Mesenchymal stem cell (in vitro differentiated cells and primary cell): ENCODE results near the gene ICAM5.

Experiments
- DNase-seq: peaks from one replicate; pipeline ENCODE4 v3.0.0-alpha.2; 2013
- H2AFZ ChIP-seq: one replicate; pipeline ENCODE4 v1.6.1; 2013; ENCODE audit warnings: low read depth, mild to moderate bottlenecking, control low read depth, inconsistent platforms, low read length, moderate library complexity
- H2AK5ac ChIP-seq: 2 replicates; pipeline ENCODE4 v1.6.1; 2013; ENCODE audit warnings: low read length, moderate library complexity, mild to moderate bottlenecking, inconsistent platforms; ENCODE audit not compliant: severe bottlenecking
- H2BK120ac ChIP-seq: one replicate; pipeline ENCODE4 v1.6.1; 2013; ENCODE audit warnings: low read depth, mild to moderate bottlenecking, inconsistent platforms, low read length, moderate library complexity
- H2BK12ac ChIP-seq, 2 experiments: one replicate each; pipeline ENCODE4 v1.6.1; 2013; ENCODE audit warnings: inconsistent platforms in 2 of 2, low read length in 2 of 2, mild to moderate bottlenecking in 2 of 2, moderate library complexity in 2 of 2, control low read depth in 1 of 2
- H2BK15ac ChIP-seq: one replicate; pipeline ENCODE4 v1.6.1; 2013; ENCODE audit warnings: mild to moderate bottlenecking, low read depth, inconsistent platforms; ENCODE audit not compliant: poor library complexity, severe bottlenecking
- H2BK5ac ChIP-seq: 2 replicates; pipeline ENCODE4 v1.6.1; 2013; ENCODE audit warnings: low read depth, mild to moderate bottlenecking, low read length, control low read depth, inconsistent platforms; ENCODE audit not compliant: poor library complexity, severe bottlenecking
- H3K14ac ChIP-seq, 2 experiments: one replicate each; pipeline ENCODE4 v1.6.1; 2013; ENCODE audit warnings: inconsistent platforms in 2 of 2, low read length in 2 of 2, control low read depth in 1 of 2, mild to moderate bottlenecking in 1 of 2, moderate library complexity in 1 of 2
- H3K18ac ChIP-seq, 2 experiments: one replicate each; pipeline ENCODE4 v1.6.1; 2013; ENCODE audit warnings: inconsistent platforms in 2 of 2, low read length in 2 of 2, control low read depth in 1 of 2, low read depth in 1 of 2, mild to moderate bottlenecking in 1 of 2
- H3K23ac ChIP-seq, 2 experiments: one replicate each; pipeline ENCODE4 v1.6.1; 2013; ENCODE audit warnings: inconsistent platforms in 2 of 2, low read length in 2 of 2, mild to moderate bottlenecking in 2 of 2, moderate library complexity in 2 of 2, control low read depth in 1 of 2
- H3K27ac ChIP-seq: 2 replicates; pipeline ENCODE4 v1.5.1; 2013; ENCODE audit warnings: mild to moderate bottlenecking, moderate library complexity, low read length, control low read depth, inconsistent platforms; ENCODE audit not compliant: poor library complexity, severe bottlenecking
- H3K27me3 ChIP-seq, 2 experiments: 2 replicates each; pipeline versions ENCODE4 v1.6.1 to v1.7.0; 2013; ENCODE audit warnings: low read length in 2 of 2, mild to moderate bottlenecking in 2 of 2, moderate library complexity in 2 of 2, control low read depth in 1 of 2, inconsistent platforms in 1 of 2; ENCODE audit not compliant: control insufficient read depth in 1 of 2, insufficient read depth in 1 of 2
- H3K36me3 ChIP-seq, 2 experiments: 2 replicates each; pipeline versions ENCODE4 v1.6.1 to v1.7.0; 2013; ENCODE audit warnings: low read length in 2 of 2, control low read depth in 1 of 2, inconsistent platforms in 1 of 2, low read depth in 1 of 2, mild to moderate bottlenecking in 1 of 2; ENCODE audit not compliant: insufficient read depth in 2 of 2, control insufficient read depth in 1 of 2
- H3K4ac ChIP-seq, 2 experiments: one replicate each; pipeline ENCODE4 v1.6.1; 2013; ENCODE audit warnings: inconsistent platforms in 2 of 2, low read length in 2 of 2, mild to moderate bottlenecking in 2 of 2, moderate library complexity in 2 of 2, control low read depth in 1 of 2, low read depth in 1 of 2
- H3K4me1 ChIP-seq: 2 replicates; pipeline ENCODE4 v1.6.1; 2013; ENCODE audit warnings: low read depth, low read length, control low read depth; ENCODE audit not compliant: control insufficient read depth, insufficient read depth
- H3K4me2 ChIP-seq: 2 replicates; pipeline ENCODE4 v1.6.1; 2013; ENCODE audit warnings: low read length, mild to moderate bottlenecking, inconsistent platforms; ENCODE audit not compliant: poor library complexity, severe bottlenecking
- H3K4me3 ChIP-seq, 2 experiments: 2 replicates each; pipeline versions ENCODE4 v1.5.1 to v1.7.0; 2013; ENCODE audit warnings: low read length in 2 of 2, mild to moderate bottlenecking in 2 of 2, control low read depth in 1 of 2, low read depth in 1 of 2; ENCODE audit not compliant: insufficient read depth in 1 of 2
- H3K79me1 ChIP-seq: replicated peaks from 2 replicates; pipeline ENCODE4 v1.6.1; 2013; ENCODE audit warnings: mild to moderate bottlenecking, control low read depth, low read length, inconsistent platforms; ENCODE audit not compliant: poor library complexity, severe bottlenecking
- H3K9ac ChIP-seq: 2 replicates; pipeline ENCODE4 v1.7.0; 2013; ENCODE audit warnings: mild to moderate bottlenecking, low read length, moderate library complexity
- H3K9me3 ChIP-seq: 2 replicates; pipeline ENCODE4 v1.7.0; 2013; ENCODE audit warnings: mild to moderate bottlenecking, low read length; ENCODE audit not compliant: control insufficient read depth
- H4K8ac ChIP-seq: one replicate; pipeline ENCODE4 v1.6.1; 2013; ENCODE audit warnings: inconsistent platforms, mild to moderate bottlenecking, low read length, moderate library complexity
- H4K91ac ChIP-seq: one replicate; pipeline ENCODE4 v1.6.1; 2013; ENCODE audit warnings: mild to moderate bottlenecking, low read length, inconsistent platforms
- WGBS: methylation state at CpG from one replicate; pipeline ENCODE4 v1.1.7; 2013; ENCODE audit warnings: mixed read lengths; 5-methylcytosine and 5-hydroxymethylcytosine counted together

Gene ICAM5

DNA sequence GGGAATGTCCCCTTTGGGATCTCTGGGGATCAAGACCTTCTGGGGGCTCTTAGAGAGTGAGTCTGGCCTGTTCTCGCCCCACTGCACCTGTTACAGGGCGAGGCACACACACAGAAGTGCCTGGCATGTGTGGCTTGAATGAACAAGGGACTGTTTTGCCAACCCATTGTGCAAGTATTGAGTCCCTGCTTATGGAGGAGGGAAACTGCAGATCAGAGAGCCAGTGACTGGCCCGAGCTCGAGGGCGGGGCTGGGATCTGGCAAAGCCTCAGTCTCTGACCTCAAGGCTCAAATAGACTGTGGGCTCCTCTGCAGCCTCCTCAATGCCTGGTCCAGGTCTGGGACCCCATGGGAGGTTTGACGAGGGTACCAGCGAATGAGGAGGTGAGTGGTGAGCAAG is 38.0 kb downstream of the ICAM5 start:
- Histone ChIP-seq H3K18ac (no peak overlapping the region), H3K4me1 (peaks cover 6% of the 10 kb centered on the region), H3K23ac (no peak overlapping the region), H3K4ac (no peak overlapping the region), H2AFZ (no peak overlapping the region), H2BK5ac (no peak overlapping the region), H3K36me3 (peaks cover 70 to 71% of the 10 kb centered on the region in 2 experiments), H3K9me3 (no peaks in the 10 kb centered on the region), H2AK5ac (no peak overlapping the region), H4K91ac (no peak overlapping the region), H3K4me3 (no peak overlapping the region), H2BK15ac (no peak overlapping the region), H3K4me2 (no peak overlapping the region), H3K79me1 (peaks cover 46% of the 10 kb centered on the region), H3K27me3 (no peaks in the 10 kb centered on the region), H3K27ac (no peak overlapping the region), H2BK12ac (no peak overlapping the region), H3K14ac (no peak overlapping the region), H4K8ac (no peak overlapping the region), H3K9ac (no peak overlapping the region), H2BK120ac (no peak overlapping the region)
- 96% methylated on average over 7 of the region's 7 CpGs for WGBS
- DNase-seq, result no peak

DNA sequence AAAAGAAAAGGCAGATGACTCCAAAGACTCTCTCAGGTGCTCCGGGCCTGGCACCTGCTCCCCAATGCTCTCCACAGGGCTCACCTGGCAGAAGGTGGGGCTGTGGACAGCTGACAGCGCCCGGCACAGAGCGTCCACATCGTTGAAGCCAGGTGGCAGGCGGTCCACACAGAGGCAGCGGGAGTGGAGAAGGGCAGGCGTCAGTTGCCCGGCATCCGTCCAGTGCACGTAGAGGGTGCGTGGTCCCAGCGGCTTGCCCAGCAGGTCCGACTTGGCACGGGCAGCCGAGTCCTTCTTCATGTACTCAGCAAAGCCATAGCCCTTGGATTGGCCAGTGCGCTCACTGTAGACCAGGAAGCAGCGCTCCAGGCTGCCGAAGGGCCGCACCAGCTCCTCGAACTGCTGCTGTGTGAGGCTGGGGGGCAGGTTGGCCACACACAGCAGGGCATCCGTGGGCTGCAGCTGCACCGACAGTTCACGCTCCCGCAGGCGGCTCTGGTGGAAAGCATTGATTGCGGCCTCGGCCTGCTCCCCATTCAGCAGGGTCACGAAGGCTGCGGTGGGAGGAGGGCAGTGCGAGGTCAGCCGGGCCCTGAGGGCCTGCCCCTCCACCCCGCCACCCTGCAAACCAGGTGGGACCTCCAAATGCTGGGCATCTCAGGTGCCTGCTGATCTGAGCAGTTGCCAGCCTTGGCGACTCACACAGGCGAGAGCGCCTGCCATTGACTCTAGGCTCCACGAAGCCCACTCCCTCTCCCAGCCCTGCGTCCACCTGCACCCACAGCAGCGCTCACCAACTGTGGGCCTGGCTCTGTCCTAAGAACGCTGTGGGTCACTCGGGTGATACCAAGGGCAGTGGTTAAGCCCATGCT is 39.0 kb downstream of the ICAM5 start:
- no peak overlapping the region for H2BK12ac ChIP-seq

DNA sequence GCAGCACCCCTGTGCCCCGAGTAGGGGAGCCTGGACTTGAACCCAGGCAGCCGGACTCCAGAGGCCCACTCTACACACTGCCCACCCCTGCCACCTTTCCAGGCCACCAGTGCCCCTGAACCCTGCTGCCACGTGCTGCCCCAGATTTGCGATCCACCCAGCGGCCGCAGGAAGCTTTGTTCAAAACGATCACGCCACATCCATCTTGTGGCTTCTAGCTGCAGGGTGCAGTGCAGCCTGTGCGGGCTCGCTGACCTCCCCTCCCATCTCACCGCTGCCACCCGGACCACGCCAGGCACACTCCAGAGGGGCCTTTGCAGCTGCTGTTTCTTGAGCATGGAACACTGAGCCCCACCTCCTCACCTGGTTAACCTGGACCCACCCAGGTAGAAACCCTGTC is 39.8 kb downstream of the ICAM5 start:
- H2BK120ac ChIP-seq, result no peak overlapping the region
- no peak overlapping the region for H3K14ac ChIP-seq
- H4K8ac ChIP-seq, result peak overlapping the region; percentile 7
- H3K18ac ChIP-seq, result no peak overlapping the region
- H3K79me1 ChIP-seq, result peaks cover 42% of the 10 kb centered on the region
- H3K4me3 ChIP-seq, result no peak overlapping the region
- DNase-seq, result no peak
- H3K23ac ChIP-seq, result no peak overlapping the region
- H3K9ac ChIP-seq, result no peak overlapping the region
- 94% methylated on average over 13 of the region's 13 CpGs for WGBS
- H3K4me2 ChIP-seq, result no peak overlapping the region
- no peak overlapping the region for H2AK5ac ChIP-seq
- no peaks in the 10 kb centered on the region for H3K9me3 ChIP-seq
- no peak overlapping the region for H2BK5ac ChIP-seq
- H3K27ac ChIP-seq, result no peak overlapping the region
- H3K4me1 ChIP-seq, result peaks cover 14% of the 10 kb centered on the region
- no peak overlapping the region for H2BK12ac ChIP-seq
- H2BK15ac ChIP-seq, result no peak overlapping the region
- H3K4ac ChIP-seq, result no peak overlapping the region
- H2AFZ ChIP-seq, result no peak overlapping the region
- H3K27me3 ChIP-seq, result no peaks in the 10 kb centered on the region
- H3K36me3 ChIP-seq, result peaks cover 53 to 56% of the 10 kb centered on the region in 2 experiments
- H4K91ac ChIP-seq, result no peak overlapping the region

More for the DNA sequence above, 39.0 kb downstream of the ICAM5 start:
- no peaks in the 10 kb centered on the region for H3K9me3 ChIP-seq
- no peak overlapping the region for H3K18ac ChIP-seq
- no peak overlapping the region for H2BK120ac ChIP-seq
- H3K23ac ChIP-seq, result no peak overlapping the region
- H3K36me3 ChIP-seq, result peaks cover 60 to 61% of the 10 kb centered on the region in 2 experiments
- peaks cover 7% of the 10 kb centered on the region for H3K4me1 ChIP-seq
- H3K27ac ChIP-seq, result no peak overlapping the region
- H3K14ac ChIP-seq, result no peak overlapping the region
- H2AK5ac ChIP-seq, result no peak overlapping the region
- no peak overlapping the region for H3K4me2 ChIP-seq
- WGBS, result 97% methylated on average over 41 of the region's 41 CpGs
- H3K4ac ChIP-seq, result no peak overlapping the region
- no peak overlapping the region for H2AFZ ChIP-seq
- H2BK5ac ChIP-seq, result no peak overlapping the region
- H3K9ac ChIP-seq, result no peak overlapping the region
- no peak overlapping the region for H2BK15ac ChIP-seq
- no peaks in the 10 kb centered on the region for H3K27me3 ChIP-seq
- H3K79me1 ChIP-seq, result peaks cover 39% of the 10 kb centered on the region
- no peak overlapping the region for H4K91ac ChIP-seq
- no peak for DNase-seq
- no peak overlapping the region for H3K4me3 ChIP-seq
- H4K8ac ChIP-seq, result no peak overlapping the region

DNA sequence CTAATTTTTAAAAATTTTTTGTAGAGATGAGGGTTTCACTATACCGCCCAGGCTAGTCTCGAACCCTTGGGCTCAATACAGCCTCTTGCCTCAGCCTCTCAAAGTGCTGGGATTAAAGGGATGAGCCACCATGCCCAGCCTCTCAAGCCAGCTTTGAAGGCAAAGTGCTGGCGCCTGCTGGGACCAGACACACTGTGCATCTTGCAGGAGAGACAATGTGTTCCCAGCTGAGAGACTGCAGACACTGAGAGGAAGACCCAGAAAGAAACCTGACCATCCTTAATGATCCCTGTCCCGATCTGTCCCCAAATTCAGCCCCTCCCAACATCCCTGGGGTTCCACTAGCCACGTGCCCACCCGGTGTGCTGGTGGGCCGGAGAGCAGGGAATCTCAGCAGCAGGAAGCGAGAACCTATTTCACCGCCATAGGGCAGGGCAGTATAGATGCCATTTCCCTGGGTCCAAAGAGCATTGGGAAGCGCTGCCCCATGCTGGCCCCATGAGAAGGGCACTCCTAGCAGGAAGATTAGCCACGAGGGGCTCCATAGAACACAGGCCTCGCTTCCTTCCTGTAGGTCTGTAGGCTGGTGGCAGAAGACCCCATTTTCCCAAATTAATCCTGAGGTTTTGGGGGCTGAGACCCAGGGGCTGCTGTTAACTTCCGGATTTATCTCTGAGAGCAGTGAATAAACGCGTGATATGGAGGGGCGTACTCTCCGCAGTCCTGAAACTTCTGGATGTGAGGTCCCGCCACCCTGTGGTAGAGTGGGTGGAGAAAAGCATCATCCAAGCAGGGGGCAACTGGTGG is 42.6 kb downstream of the ICAM5 start:
- Histone ChIP-seq H4K8ac (no peak overlapping the region), H3K9ac (peak overlapping the region; percentile 98), H3K79me1 (peaks cover 34% of the 10 kb centered on the region), H3K23ac (no peak overlapping the region), H3K36me3 (peaks cover 30 to 32% of the 10 kb centered on the region in 2 experiments), H3K27ac (peak overlapping the region; percentile 28), H3K9me3 (no peaks in the 10 kb centered on the region), H2BK12ac (no peak overlapping the region), H3K27me3 (no peaks in the 10 kb centered on the region), H3K18ac (no peak overlapping the region), H2BK5ac (no peak overlapping the region), H2BK15ac (no peak overlapping the region), H3K4ac (no peak overlapping the region), H2BK120ac (no peak overlapping the region), H3K4me2 (peak overlapping the region; percentile 55), H4K91ac (no peak overlapping the region), H2AFZ (no peak overlapping the region), H2AK5ac (no peak overlapping the region), H3K4me1 (peaks cover 21% of the 10 kb centered on the region), H3K4me3 (peak overlapping the region; percentile 89 to 97), H3K14ac (peak overlapping the region in 1 of 2 experiments; percentile 22)
- no peak for DNase-seq
- 44% methylated on average over 18 of the region's 18 CpGs for WGBS
